Transverse colon (tissue), 4 donors: ENCODE data around the gene PTPRC. TPM values are rescaled to one million over a fixed set of nuclear protein-coding genes. Genes with fewer than 3 reads are reported as not detected.

Experiments
- DNase-seq: peaks from one replicate; pipeline ENCODE4 v3.0.0-alpha.2; 2019
- H3K27ac ChIP-seq, 4 donors: fragments of 200-600 bp; sonication (generic); 2 replicates each; pipeline ENCODE4 v1.5.1; 2016 to 2018; ENCODE audit warnings: inconsistent platforms in 4 of 4
- H3K27me3 ChIP-seq: fragments of 200-600 bp; sonication (generic); 2 replicates; pipeline ENCODE4 v1.5.1; 2017; ENCODE audit warnings: inconsistent platforms
- H3K36me3 ChIP-seq, 4 donors: fragments of 200-600 bp; sonication (generic); 2 replicates each; pipeline ENCODE4 v1.5.1; 2017 to 2019; ENCODE audit warnings: inconsistent platforms in 4 of 4
- H3K4me1 ChIP-seq, 4 donors: fragments of 200-600 bp; sonication (generic); 2 replicates each; pipeline ENCODE4 v1.5.1; 2017 to 2020; ENCODE audit warnings: inconsistent platforms in 4 of 4
- H3K4me3 ChIP-seq, 4 donors: fragments of 200-600 bp; sonication (generic); 1 replicate in 1 of 4; 2 replicates in 3 of 4; pipeline versions ENCODE4 v1.5.1 to v1.6.1; 2017 to 2019; ENCODE audit warnings: inconsistent platforms in 4 of 4
- H3K9me3 ChIP-seq, 2 donors: fragments of 200-600 bp; sonication (generic); 2 replicates each; pipeline ENCODE4 v1.5.1; 2017 to 2019; ENCODE audit warnings: inconsistent platforms in 2 of 2
- EP300 ChIP-seq: sonication (generic); formaldehyde crosslinking; IDR thresholded peaks from one replicate; pipeline ENCODE4 v1.6.1; 2017; ENCODE audit warnings: antibody characterized with exemption, low read depth
- POLR2A ChIP-seq: fragments of 450-650 bp; IDR thresholded peaks from one replicate; pipeline ENCODE4 v1.6.1; 2016; ENCODE audit warnings: antibody characterized with exemption, mild to moderate bottlenecking, moderate library complexity
- POLR2AphosphoS5 ChIP-seq, 3 donors: sonication (generic); formaldehyde crosslinking; IDR thresholded peaks; one replicate each; pipeline ENCODE4 v1.6.1; 2016; ENCODE audit warnings: antibody characterized with exemption in 3 of 3
- WGBS, 2 donors: methylation state at CpG; one replicate each; pipeline ENCODE4 v1.1.5; 2018; ENCODE audit warnings: low coverage in 1 of 2; 5-methylcytosine and 5-hydroxymethylcytosine counted together
- in situ Hi-C, 4 donors: fragments of 200-750 bp; cut with MboI; loops; one replicate each; pipeline versions ENCODE4 v1.15.0 to v1.15.1; 2017; ENCODE audit warnings: low sequenced_read_pairs in 3 of 4, low pct_ligation_motif_present in 1 of 4, low pct_unique_long_range_greater_than_20kb in 1 of 4
- intact Hi-C: fragments of 100-400 bp; cut with DNase I; formaldehyde crosslinking; loops from one replicate; pipeline ENCODE4 v1.15.1; 2023; ENCODE audit warnings: low total_unique reads
- total RNA-seq, 4 donors: library from RNA; depleted of rRNA; stranded (reverse); fragments of >200 nt; gene quantifications; one replicate each; pipeline ENCODE4 v1.1.0, GENCODE V29; 2016
- TF ChIP-seq, protein P1 (sequence below), 5 experiments: fragments of 200-600 bp in 3 of 5; fragments of 450-650 bp in 2 of 5; sonication (generic) in 3 of 5; IDR thresholded peaks; 1 replicate in 2 of 5; 2 replicates in 3 of 5; pipeline ENCODE4 v1.5.1; 2016 to 2017; ENCODE audit warnings: antibody characterized with exemption in 5 of 5, inconsistent platforms in 3 of 5, mild to moderate bottlenecking in 2 of 5, moderate library complexity in 1 of 5

Gene PTPRC
- total RNA-seq, 4 donors from 2014 or later, result 6.4 to 50.7 (median 25.6) TPM

- H3K36me3 ChIP-seq, result no peaks in the 10 kb centered on the region
- in situ Hi-C loops, result no loop called here
- no peaks in the 10 kb centered on the region for H3K9me3 ChIP-seq
- H3K4me1 ChIP-seq, result no peaks in the 10 kb centered on the region
- H3K27ac ChIP-seq, result no peak overlapping the region
- no peak for DNase-seq
- intact Hi-C loops, result no loop called here
- WGBS, 2 donors, result 27 to 53% methylated on average over 1 of the region's 1 CpG
- TF ChIP-seq, protein P1, sequence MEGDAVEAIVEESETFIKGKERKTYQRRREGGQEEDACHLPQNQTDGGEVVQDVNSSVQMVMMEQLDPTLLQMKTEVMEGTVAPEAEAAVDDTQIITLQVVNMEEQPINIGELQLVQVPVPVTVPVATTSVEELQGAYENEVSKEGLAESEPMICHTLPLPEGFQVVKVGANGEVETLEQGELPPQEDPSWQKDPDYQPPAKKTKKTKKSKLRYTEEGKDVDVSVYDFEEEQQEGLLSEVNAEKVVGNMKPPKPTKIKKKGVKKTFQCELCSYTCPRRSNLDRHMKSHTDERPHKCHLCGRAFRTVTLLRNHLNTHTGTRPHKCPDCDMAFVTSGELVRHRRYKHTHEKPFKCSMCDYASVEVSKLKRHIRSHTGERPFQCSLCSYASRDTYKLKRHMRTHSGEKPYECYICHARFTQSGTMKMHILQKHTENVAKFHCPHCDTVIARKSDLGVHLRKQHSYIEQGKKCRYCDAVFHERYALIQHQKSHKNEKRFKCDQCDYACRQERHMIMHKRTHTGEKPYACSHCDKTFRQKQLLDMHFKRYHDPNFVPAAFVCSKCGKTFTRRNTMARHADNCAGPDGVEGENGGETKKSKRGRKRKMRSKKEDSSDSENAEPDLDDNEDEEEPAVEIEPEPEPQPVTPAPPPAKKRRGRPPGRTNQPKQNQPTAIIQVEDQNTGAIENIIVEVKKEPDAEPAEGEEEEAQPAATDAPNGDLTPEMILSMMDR (IDR thresholded peaks at IDR 0.05), result no peak
- no peak for TF ChIP-seq POLR2A
- no peak for TF ChIP-seq POLR2AphosphoS5 (IDR thresholded peaks at IDR 0.05)
- no peak for TF ChIP-seq EP300
- no peaks in the 10 kb centered on the region for H3K27me3 ChIP-seq
- H3K4me3 ChIP-seq, result no peak overlapping the region
Observed at GRCh38 chr1:198604975-198605374, 33.9 kb upstream of the PTPRC start.

GRCh38 chr1:198605406-198605805, 33.4 kb upstream of the PTPRC start:
- intact Hi-C loops, result no loop called here
- no peak overlapping the region for H3K4me3 ChIP-seq
- no peak for TF ChIP-seq POLR2A
- no peak for TF ChIP-seq POLR2AphosphoS5 (IDR thresholded peaks at IDR 0.05)
- TF ChIP-seq, protein P1 (IDR thresholded peaks at IDR 0.05), result no peak
- no peak for TF ChIP-seq EP300
- WGBS, 2 donors, result 65 to 88% methylated on average over 4 of the region's 4 CpGs
- H3K36me3 ChIP-seq, result no peaks in the 10 kb centered on the region
- H3K9me3 ChIP-seq, result no peaks in the 10 kb centered on the region
- no peak overlapping the region for H3K27ac ChIP-seq
- no peaks in the 10 kb centered on the region for H3K27me3 ChIP-seq
- no peak for DNase-seq
- in situ Hi-C loops, result no loop called here
- H3K4me1 ChIP-seq, result no peaks in the 10 kb centered on the region

DNA sequence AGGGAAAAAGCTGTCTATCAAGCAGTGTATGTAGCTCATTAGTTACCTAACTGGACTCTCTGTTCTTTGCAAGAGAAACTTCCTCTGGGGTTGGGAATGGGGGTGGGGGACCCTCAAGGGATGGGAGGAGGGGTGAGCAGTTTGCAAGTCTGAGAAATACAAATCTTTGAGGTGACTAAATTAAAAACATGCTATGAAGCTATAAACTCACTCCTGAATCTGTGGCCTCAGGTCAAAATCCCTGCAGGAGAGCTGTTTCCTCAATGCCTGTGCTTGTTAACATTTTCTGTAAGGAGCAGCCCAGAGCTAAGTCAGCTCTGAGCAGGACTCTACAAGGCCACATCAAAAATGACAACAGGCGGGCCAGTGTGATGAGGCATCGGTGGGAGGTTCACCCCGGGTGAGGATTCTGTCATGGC, 32.8 kb upstream of the PTPRC start:
- TF ChIP-seq EP300 (no peak), POLR2AphosphoS5 (IDR thresholded peaks at IDR 0.05) (no peak), POLR2A (no peak)
- TF ChIP-seq, protein P1 (IDR thresholded peaks at IDR 0.05), result no peak
- no peaks in the 10 kb centered on the region for H3K36me3 ChIP-seq
- 89 to 96% methylated on average over 3 of the region's 3 CpGs for whole genome bisulfite sequencing, 2 donors
- in situ Hi-C loops, result no loop called here
- H3K4me3 ChIP-seq, result no peak overlapping the region
- intact Hi-C loops, result no loop called here
- DNase-seq, result no peak
- H3K4me1 ChIP-seq, result no peaks in the 10 kb centered on the region
- no peak overlapping the region for H3K27ac ChIP-seq
- no peaks in the 10 kb centered on the region for H3K27me3 ChIP-seq
- no peaks in the 10 kb centered on the region for H3K9me3 ChIP-seq

DNA sequence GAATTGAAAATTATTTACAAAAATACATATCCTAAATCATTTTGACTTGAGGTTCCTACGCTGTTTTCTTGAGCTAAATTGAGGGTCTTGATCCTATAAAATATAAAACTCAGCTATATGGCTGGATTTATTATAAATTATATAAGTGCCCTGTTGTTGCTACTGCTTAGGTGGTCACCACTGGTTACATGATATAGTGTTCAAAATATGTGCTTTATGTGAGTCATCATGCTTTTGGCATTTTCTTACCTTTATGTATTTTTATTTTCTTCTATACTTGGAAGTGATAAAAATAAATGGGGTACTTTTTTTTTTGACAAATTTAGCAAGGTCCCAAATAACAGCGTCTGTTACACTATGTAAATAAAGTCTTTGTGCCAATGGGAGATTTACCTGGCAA, 31.1 kb upstream of the PTPRC start:
- 68 to 70% methylated on average over 2 of the region's 2 CpGs for WGBS, 2 donors
- in situ Hi-C loops, result no loop called here

More for the DNA sequence above, 31.1 kb upstream of the PTPRC start:
- intact Hi-C loops, result no loop called here
- Histone ChIP-seq H3K9me3 (no peaks in the 10 kb centered on the region), H3K4me1 (no peaks in the 10 kb centered on the region), H3K27me3 (no peaks in the 10 kb centered on the region), H3K4me3 (no peak overlapping the region), H3K36me3 (no peaks in the 10 kb centered on the region), H3K27ac (no peak overlapping the region)
- no peak for TF ChIP-seq POLR2AphosphoS5 (IDR thresholded peaks at IDR 0.05)
- TF ChIP-seq POLR2A, result no peak
- TF ChIP-seq EP300, result no peak
- TF ChIP-seq, protein P1 (IDR thresholded peaks at IDR 0.05), result no peak
- DNase-seq, result no peak
